ENCODE measurements around the gene RNF157.

The RNF157 gene

GRCh38 chr17:76157759-76158158 lies 82.5 kb downstream of the RNF157 start:
- no peak for DNase-seq (ENCODE audit: low read depth in 2 of 2)

DNA sequence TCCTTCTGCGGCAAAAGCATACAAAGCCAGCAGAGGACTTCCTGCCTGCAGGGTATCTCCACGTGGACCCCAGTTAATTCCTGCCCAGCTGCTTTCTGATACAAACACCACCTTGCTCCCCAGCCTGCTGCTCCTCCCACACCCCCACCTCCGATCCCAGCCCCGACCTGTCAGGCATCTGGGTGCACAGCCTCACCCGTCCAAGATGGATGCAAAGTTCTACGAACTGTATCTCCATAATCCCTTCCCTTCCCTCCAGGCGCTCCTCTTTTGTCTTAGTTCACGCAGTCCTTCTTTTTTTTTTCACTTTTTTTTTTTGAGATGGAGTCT lies 83.7 kb downstream of the RNF157 start:
- DNase-seq (ENCODE audit: low read depth in 2 of 2): no peak

- DNase-seq (ENCODE audit: low read depth in 2 of 2): no peak
Observed at GRCh38 chr17:76155988-76156661, 84.2 kb downstream of the RNF157 start.

DNA sequence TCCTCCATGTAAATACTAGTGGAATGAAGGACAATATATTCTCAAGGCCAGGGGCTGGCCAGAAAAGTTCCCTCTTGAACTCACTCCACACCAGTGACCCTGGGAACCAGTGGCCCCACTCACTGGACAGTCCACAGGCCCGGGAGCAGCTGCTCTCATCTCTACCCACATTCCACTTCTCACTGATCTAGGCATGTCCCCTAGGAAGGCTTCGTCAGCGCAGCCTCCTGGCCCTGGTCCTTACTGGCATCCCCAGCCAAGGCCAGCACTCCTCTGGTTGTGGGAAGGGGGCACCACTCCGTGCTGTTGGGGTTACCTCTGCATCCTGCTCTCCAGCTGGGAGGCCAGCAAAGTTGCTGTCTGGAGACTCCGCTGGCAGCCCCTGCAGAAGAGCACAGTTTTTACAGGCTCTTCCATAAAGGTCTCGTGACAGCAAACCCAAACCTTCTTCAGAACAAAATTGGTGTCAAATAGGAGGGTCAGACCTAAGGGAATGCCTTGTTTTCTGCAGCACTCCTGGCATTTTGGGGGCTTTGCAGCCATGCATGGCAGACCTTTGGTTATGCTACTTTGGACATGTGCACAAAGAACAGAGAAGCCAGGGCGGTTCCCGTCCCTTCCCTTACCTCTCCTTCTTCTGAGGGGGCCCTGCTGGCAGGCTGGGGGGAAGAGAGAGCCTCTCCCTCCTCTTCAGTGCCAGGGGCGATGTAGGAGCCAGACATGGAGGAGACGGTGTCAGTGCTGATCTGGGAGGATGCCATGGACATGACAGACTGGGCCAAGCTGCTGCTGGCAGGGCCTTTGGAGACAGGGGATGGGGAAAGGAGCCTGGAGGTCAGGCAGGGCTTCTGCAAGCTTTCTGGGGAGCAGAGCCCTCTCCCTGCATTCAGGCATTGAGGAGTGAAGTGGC lies 85.1 kb downstream of the RNF157 start:
- no peak for DNase-seq (ENCODE audit: low read depth in 2 of 2)

GRCh38 chr17:76154292-76154691 lies 86.0 kb downstream of the RNF157 start:
- DNase-seq (ENCODE audit: low read depth in 2 of 2): no peak

GRCh38 chr17:76153640-76154039 lies 86.7 kb downstream of the RNF157 start:
- DNase-seq (ENCODE audit: low read depth in 2 of 2): no peak

DNA sequence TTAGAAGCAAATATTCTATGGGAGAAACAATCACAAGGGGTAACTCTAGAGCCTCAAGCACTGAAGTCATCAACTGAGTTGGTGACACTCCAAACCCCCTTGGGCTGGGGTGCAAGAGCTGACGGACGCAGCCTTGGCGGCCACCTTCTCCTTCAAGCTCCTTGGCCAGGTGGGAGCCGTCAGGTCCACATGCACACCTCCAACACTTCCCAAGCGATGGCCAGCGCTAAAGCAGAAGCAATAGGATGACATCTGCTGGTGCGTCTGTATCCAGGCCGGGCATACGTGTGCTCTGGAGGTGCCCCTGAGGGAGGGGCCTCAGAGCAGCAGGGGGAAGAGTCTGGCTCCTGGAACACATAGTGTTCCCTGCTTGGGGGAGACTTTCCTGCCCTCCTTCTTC lies 87.1 kb downstream of the RNF157 start:
- no peak for DNase-seq (ENCODE audit: low read depth in 2 of 2)

GRCh38 chr17:76152591-76152990 lies 87.7 kb downstream of the RNF157 start:
- DNase-seq (ENCODE audit: low read depth in 2 of 2): no peak

- DNase-seq (ENCODE audit: low read depth in 2 of 2): no peak
Observed at GRCh38 chr17:76151896-76152454, 88.3 kb downstream of the RNF157 start.

GRCh38 chr17:76150712-76151622 lies 89.3 kb downstream of the RNF157 start:
- DNase-seq (ENCODE audit: low read depth in 2 of 2): no peak

DNA sequence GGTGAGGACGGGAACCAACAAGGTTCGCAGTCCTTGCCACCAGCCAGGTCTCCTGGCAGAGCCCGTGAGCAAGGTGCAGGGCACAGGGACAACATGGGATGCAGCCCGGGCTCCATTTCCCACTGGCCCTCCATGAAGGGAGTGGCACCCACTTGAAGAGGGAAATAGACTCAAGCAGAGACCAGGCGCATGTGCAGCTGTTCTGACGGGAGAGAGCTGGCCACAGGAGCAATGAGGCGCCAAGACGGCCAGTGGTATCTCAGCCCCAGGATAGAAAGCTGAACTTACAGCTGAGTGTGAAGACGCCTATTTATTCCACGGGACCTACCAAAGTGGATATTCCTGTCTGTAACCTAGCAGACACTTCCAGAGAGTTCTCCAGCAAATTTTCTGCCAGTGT lies 91.1 kb downstream of the RNF157 start:
- no peak for DNase-seq (ENCODE audit: low read depth in 2 of 2)

DNA sequence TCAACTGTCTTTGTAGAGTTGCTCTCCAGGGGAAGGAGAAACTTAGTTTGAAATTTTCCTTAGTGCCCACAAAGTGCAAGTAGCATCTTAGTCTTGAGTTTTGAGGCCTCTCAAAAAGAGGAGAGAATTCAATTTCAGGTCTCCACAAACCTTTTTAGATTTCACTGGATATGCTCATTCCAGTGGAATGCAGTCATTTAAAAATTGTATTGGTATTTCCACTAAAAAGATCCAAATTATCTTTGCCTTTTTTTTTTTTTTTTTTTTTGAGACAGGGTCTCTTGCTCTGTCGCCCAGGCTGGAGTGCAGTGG lies 92.3 kb downstream of the RNF157 start:
- DNase-seq (ENCODE audit: low read depth in 2 of 2): no peak

- DNase-seq (ENCODE audit: low read depth in 2 of 2): no peak
Observed at GRCh38 chr17:76147211-76148014, 92.9 kb downstream of the RNF157 start.

GRCh38 chr17:76146053-76146851 lies 94.0 kb downstream of the RNF157 start:
- DNase-seq (ENCODE audit: low read depth in 2 of 2): no peak

GRCh38 chr17:76145231-76146052 lies 94.9 kb downstream of the RNF157 start:
- DNase-seq (ENCODE audit: low read depth in 2 of 2): no peak

GRCh38 chr17:76142585-76143041 lies 97.7 kb downstream of the RNF157 start:
- DNase-seq (ENCODE audit: low read depth in 2 of 2): no peak

DNA sequence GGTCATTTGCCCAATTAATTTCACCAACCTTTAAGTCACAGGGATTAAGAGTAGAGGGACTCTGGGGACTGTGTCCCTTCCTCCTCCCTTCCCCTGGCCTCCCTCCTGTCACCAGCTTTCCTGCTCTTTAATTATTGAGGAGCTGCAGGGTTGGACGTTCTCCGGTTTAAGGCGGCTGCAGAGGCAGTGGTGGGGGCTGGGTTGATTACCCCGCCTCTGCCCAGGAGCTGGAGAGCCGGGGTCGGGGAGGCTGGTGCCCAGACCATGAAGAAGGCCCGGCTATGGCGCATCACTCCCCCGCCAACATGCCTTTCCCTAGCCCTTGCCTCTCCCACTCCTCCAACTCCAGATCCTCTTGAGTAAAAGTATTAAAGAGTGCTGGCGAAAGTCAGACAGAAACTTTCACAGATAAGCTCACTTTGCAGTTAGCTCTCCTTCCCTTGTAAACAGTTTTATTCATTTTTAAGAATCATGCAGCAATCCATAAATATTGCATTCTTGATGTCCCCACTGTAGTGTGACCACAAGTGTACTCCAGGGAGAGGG lies 98.2 kb downstream of the RNF157 start:
- DNase-seq (ENCODE audit: low read depth in 2 of 2): no peak

DNA sequence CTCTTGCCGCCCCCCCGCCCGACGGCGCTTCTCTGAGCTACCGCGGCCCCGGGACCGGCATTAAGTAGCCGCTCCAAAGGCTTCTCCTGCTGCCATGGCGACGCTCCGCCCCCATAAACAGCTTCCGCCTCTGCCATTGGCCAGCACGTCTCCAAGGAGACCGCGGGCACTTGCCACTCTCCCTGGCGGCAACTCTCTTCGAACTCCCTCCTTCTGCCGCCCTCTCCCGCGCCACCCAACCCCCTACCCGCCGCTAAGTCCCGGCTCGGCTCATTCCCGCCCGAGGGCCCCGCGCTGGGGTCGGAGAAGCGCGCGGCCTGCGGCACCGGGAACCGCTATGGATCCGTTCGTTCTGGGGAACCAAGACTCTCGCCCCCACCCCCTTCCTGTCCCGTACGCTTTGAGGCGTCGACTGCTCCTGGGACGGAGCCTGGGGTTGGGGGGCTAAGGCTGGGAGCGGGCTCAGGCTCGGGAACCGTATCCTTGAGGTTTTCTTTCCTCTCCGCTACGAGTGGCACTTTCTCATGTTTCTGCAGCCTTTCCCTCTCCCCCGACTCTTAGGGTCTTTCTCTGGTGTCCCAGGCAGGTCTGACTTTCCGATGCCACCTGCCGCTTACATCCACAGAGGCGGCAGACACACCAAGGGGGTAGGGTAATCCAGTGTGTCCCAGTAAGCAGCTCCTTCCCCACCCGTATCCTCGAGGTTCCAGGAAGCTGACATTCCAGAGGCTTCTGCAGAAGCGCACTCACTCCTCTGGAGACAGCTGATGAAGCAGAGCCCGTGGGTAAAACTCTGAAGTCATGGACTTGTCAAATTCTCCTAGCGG lies 98.9 kb downstream of the RNF157 start, which contains the start of gene FOXJ1:
Gene FOXJ1, minus strand, starts transcription at position 34 of the 827 bp plus-strand sequence. CDS start 850 bp downstream, outside the sequence.
- DNase-seq (ENCODE audit: low read depth in 2 of 2): peak; percentile 80 to 85

Data from activated CD4-positive, alpha-beta T cell treated with anti-CD3 and anti-CD28 coated beads for 24 hours (primary cell).